SW 1271 (cell line): ENCODE results near the gene HOXD11.
A peak's percentile ranks its signal among the peaks of the same experiment; 100 is the strongest.

Source experiments
- DNase-seq, 2 experiments: peaks; one replicate each; lab custom pipeline; 2025; lab: John Stamatoyannopoulos, UW

Gene HOXD11

DNA sequence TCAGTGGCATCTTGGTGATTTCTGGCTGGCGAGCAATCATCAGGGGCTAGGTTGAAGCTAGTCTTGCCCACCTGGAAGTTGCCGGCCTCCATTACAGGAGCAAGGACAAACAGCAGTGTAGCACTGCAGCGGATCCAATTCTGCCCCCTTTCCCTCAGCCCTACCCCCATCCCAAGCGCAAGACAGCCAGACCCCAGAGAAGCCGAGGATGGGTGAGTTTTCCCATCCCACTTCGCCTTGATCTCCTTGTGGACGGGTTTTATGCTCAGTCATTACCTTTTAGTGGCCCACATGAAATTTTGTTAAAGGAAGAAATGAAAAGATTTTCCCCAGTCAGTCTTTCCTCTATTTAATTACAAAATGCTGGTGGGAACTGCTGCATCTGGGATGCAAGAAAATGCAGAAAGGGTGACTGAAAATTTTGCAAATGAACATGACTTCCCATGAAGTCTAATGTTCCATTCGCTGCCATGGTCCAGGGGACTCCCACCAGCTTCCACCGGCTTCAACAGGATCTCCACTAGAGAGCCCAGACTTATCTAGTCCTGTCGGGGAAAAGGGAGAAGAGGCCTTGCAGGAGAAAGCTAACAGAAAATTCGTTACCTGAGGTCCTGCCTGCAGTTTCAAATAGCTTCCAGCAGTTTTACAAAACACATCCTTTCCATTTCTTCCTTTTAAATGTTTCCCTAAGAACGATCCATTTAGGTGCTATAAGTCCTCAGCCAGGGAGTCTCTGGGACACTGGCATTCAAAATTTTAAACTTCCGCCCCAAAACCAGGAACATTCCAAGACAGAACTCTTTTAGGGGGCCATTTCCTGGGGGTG lies 13.5 kb downstream of the HOXD11 start:
- no peak for DNase-seq

DNA sequence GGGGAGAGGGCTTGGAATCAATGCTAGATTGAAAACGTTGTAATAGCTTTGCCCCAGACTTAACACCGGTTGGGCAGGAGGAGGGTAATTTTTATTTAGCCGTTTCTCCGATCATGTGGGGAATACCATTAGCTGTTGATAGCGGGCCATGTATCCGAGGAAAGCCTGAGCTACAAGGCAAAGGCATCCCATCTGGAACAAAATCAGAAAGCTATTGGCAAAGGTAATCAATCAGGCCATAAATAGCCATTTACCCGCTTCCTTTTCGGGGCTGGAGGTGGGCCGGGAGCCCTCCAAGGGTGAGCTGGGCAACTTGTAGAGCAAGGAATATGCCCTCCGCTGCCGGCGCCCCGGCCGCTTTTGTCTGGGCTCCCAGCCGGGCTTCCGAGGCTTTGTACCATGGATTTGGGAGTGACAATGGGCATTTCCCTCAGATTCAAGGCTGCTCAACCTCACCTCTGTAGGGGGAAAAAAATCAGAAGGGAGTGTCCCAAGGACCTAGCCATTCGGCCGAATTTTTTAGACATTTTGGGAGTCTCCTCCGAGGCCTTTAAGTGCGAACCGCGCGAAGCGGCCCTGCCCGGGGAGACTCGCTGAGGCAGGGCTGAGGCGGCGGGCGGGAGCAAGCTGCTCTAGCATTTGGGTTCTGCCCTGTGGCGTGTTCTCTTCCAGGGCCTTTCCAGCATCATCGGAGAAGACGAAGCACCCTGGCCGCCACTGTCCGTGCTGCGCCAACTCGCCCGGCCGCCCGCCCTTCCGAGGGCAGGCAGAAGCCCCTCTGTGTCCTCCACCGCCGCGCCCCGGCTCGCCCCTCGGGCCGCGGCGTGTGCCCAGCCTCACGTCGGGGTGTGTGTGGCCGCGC lies 14.3 kb downstream of the HOXD11 start:
- DNase-seq: no peak

- DNase-seq: peak; percentile 55 to 82
These were observed 15.1 kb downstream of the HOXD11 start for GRCh38 chr2:176122052-176122682.

GRCh38 chr2:176122683-176123410 lies 15.8 kb downstream of the HOXD11 start, which contains the start of gene HOXD9:
Gene HOXD9, plus strand, starts transcription at chr2:176122719. Its CDS starts 50 bp downstream, at chr2:176122769.
- no peak for DNase-seq

DNA sequence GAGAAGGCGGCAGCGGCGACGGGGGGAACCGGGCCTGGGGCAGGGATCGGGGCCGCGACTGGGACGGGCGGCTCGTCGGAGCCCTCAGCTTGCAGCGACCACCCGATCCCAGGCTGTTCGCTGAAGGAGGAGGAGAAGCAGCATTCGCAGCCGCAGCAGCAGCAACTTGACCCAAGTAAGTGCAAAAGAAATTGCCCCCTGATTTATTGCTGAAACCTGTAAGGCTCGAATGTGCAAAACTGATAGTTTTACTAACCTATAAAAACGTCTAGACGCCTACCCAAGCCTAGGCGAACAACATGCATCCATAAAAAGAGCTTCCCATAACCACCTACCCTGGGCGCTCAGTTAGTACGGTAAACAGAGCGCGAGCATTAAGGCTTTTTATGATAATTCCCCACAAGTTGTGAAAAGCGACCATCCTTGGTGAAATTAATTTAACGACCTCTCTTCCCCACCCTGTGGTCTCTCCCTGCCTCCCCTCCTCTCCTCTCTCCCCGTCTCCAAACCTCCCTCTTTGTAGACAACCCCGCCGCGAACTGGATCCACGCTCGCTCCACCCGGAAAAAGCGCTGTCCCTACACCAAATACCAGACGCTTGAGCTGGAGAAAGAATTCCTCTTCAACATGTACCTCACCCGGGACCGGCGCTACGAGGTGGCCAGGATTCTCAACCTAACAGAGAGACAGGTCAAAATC lies 16.5 kb downstream of the HOXD11 start:
- DNase-seq: no peak

GRCh38 chr2:176124110-176124946 lies 17.2 kb downstream of the HOXD11 start:
- DNase-seq: no peak

- DNase-seq: no peak
These were observed 18.1 kb downstream of the HOXD11 start for GRCh38 chr2:176124947-176125771.

GRCh38 chr2:176125772-176126054 lies 18.6 kb downstream of the HOXD11 start:
- DNase-seq: no peak

GRCh38 chr2:176126929-176127773 lies 20.1 kb downstream of the HOXD11 start:
- DNase-seq: peak in 1 of 2 experiments; percentile 53

GRCh38 chr2:176127774-176128072 lies 20.6 kb downstream of the HOXD11 start:
- DNase-seq: no peak

GRCh38 chr2:176128172-176128981 lies 21.3 kb downstream of the HOXD11 start:
- no peak for DNase-seq

- peak; percentile 32 to 81 for DNase-seq
These were observed 22.1 kb downstream of the HOXD11 start, which contains the start of gene HOXD8 for GRCh38 chr2:176128982-176129796. Gene HOXD8, plus strand, starts transcription at chr2:176129705. Its CDS starts 662 bp downstream, at chr2:176130367.

- peak in 1 of 2 experiments; percentile 64 for DNase-seq
These were observed 22.7 kb downstream of the HOXD11 start for GRCh38 chr2:176129813-176130146.

GRCh38 chr2:176130147-176130956 lies 23.3 kb downstream of the HOXD11 start:
- peak in 1 of 2 experiments; percentile 50 for DNase-seq

DNA sequence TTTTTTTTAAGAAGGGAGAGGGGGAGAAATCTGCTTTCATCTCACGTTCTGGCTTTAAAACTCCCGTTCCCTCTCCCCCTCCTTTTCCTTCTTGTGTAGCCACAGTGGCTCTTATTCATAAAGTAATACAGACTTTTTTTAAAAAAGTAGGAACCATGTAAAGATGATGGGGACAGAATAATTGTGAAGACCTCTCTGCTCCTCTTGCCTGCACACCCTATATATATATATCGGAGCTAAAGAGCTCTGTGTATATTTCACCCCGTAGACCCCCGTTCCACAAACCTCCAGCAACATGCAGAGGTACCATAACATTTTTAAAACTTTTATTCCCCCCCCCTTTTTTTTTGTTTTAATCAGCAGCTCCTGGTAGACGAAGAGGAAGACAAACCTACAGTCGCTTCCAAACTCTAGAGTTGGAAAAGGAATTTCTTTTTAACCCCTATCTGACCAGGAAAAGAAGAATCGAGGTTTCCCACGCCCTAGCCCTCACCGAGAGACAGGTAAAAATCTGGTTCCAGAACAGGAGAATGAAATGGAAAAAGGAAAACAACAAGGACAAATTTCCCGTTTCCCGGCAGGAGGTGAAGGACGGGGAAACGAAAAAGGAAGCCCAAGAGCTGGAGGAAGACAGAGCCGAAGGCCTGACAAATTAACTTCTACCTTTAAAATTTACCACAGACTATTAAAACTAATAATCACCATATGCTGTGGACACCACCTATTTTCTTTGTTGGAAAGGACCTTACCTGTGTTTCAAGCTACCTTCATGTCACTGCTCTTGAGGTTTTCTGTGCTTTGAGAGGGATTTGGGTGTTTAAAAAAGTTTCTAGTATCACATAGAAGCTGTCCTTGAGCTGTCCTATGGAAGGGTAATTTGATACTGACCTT lies 24.1 kb downstream of the HOXD11 start:
- DNase-seq: no peak
